ENCODE results near the gene DNTT.

DNA sequence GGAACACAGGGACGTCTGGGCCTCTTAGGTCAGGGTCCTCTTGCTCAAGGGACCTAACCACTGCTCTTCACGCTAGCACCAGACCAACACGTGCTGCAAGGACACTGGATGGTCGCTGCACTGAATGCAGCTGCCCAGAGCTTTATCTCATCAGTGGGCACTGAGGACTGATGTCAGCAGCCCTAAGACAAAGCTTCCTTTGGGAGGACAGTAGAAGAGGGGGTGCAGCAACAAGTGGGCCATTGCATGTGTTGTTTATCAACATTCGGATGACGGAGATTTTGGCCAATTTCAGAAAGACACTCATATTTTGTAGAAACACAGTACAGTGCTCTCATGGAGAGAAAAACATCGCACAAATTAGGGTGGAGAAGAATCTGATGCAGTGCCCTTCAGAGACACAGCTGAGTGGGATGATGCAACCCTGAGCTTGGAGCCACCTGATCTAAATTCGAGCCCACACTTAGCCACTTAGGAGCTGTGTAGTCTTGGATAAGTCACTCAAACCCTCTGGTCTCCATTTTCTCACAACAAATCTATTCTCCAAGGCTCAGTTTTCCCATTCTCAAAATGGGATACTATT is 52.9 kb downstream of the DNTT start:
- TF ChIP-seq, protein P1, sequence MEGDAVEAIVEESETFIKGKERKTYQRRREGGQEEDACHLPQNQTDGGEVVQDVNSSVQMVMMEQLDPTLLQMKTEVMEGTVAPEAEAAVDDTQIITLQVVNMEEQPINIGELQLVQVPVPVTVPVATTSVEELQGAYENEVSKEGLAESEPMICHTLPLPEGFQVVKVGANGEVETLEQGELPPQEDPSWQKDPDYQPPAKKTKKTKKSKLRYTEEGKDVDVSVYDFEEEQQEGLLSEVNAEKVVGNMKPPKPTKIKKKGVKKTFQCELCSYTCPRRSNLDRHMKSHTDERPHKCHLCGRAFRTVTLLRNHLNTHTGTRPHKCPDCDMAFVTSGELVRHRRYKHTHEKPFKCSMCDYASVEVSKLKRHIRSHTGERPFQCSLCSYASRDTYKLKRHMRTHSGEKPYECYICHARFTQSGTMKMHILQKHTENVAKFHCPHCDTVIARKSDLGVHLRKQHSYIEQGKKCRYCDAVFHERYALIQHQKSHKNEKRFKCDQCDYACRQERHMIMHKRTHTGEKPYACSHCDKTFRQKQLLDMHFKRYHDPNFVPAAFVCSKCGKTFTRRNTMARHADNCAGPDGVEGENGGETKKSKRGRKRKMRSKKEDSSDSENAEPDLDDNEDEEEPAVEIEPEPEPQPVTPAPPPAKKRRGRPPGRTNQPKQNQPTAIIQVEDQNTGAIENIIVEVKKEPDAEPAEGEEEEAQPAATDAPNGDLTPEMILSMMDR (IDR thresholded peaks at IDR 0.05), result no peak
- TF ChIP-seq POLR2A (IDR thresholded peaks at IDR 0.05), result no peak

Data from Peyer's patch (tissue), 4 donors.